Measurements from ENCODE around the gene C4BPA.

The C4BPA gene

GRCh38 chr1:207115269-207115668, 11.2 kb downstream of the C4BPA start:
- no peak for DNase-seq (ENCODE audit: low read depth, low spot score)

- DNase-seq (ENCODE audit: low read depth, low spot score) = no peak
Observed at GRCh38 chr1:207124389-207124788, 20.4 kb downstream of the C4BPA start.

- peak; percentile 24 for DNase-seq (ENCODE audit: low read depth, low spot score)
Observed at GRCh38 chr1:207128336-207128921, 24.4 kb downstream of the C4BPA start.

DNA sequence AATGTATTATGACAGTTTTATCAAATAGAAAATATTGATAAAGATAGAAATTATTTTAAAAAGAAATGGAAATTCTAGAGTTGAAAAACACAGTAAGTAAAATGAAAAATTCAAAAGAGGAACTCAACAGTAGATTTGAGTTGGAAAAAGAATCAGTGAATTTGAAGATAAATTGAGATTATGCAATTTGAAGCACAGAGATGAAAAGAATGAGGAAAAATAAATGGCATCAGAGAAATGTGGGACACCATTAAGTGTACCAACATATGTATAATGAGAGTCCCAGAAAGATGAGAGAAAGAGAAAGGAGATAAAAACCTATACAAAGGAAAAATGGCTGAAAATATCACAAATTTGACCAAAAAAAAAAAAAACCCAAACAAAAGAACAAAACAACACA, 25.0 kb downstream of the C4BPA start:
- no peak for DNase-seq (ENCODE audit: low read depth, low spot score)

DNA sequence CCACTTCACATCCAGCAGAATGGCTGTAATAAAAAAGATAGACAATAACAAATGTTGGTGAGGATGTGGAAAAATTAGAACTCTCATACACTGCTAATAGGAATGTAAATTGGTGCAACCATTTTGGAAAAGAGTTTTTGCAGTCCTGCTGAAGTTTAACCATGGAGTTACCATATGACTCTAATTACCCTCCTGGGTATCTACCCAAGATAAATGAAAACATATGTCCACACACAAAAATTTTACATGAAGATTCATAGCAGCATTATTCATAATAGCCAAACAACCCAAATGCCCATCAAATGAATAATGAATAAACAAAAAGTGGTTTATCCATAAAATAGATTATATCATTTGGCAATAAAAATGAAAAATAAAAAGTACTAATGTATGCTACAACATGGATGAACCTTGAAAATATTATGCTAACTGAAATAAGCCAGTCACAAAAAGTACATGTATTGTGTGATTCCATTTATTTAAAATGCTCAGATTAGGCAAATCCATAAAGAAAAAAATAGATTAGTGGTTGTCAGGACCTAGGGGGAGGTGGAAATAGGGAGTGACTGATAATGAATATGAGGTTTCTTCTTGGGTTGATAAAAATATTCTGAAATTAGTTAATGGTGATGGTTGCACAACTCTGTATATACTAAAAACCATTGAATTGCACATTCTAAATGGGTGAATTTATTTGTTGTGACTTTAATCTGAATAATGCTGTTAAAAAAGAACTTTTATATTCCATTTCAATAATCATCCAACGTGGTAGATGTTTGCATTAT, 26.4 kb downstream of the C4BPA start:
- DNase-seq (ENCODE audit: low read depth, low spot score) = no peak

GRCh38 chr1:207131163-207131562, 27.1 kb downstream of the C4BPA start:
- DNase-seq (ENCODE audit: low read depth, low spot score) = no peak

- DNase-seq (ENCODE audit: low read depth, low spot score) = no peak
Observed at GRCh38 chr1:207134581-207134980, 30.5 kb downstream of the C4BPA start.

GRCh38 chr1:207139616-207140015, 35.6 kb downstream of the C4BPA start:
- DNase-seq (ENCODE audit: low read depth, low spot score) = no peak

GRCh38 chr1:207140536-207140935, 36.5 kb downstream of the C4BPA start:
- no peak for DNase-seq (ENCODE audit: low read depth, low spot score)

GRCh38 chr1:207145401-207146058, 41.5 kb downstream of the C4BPA start:
- DNase-seq (ENCODE audit: low read depth, low spot score) = no peak

GRCh38 chr1:207151920-207152319, 47.9 kb downstream of the C4BPA start:
- DNase-seq (ENCODE audit: low read depth, low spot score) = no peak

GRCh38 chr1:207152792-207153468, 48.9 kb downstream of the C4BPA start:
- no peak for DNase-seq (ENCODE audit: low read depth, low spot score)

DNA sequence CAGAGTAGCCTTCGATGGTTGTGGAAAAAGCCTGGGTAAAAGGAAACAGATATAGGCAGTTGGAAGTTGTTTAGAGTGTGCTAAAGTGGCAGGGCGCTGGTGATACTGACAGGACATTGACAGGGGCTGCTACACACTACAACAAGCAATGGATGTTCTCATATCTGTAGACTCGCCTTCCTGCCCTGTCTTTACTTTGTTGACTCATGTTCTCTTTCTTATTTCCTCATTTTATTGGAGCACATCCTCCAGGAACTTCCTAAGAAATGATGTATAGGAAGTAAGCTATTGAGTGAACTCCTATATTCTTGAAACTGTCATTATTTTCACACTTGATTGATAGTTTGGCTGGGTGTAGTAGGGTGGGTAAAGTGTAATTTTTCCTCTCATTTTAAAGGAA, 51.0 kb downstream of the C4BPA start:
- no peak for DNase-seq (ENCODE audit: low read depth, low spot score)

GRCh38 chr1:207156095-207156494, 52.1 kb downstream of the C4BPA start:
- no peak for DNase-seq (ENCODE audit: low read depth, low spot score)

GRCh38 chr1:207156826-207157225, 52.8 kb downstream of the C4BPA start:
- no peak for DNase-seq (ENCODE audit: low read depth, low spot score)

DNA sequence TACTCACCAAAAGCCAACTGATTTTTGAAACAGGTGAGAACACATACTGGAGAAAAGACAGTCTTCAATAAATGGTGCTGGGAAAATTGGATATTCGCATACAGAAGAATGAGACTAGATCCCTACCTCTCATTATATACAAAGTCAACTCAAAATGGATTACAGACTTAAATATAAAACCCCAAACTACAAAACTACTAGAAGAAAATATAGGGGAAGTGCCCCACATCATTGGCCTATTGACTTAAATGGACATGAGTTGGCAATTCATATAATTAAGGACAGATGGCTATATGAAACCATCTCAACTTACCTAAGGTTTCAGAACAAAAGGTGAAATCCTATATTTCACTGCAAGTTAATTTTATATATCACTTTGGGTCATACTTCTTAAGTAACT, 60.1 kb downstream of the C4BPA start:
- no peak for DNase-seq (ENCODE audit: low read depth, low spot score)

- DNase-seq (ENCODE audit: low read depth, low spot score) = no peak
Observed at GRCh38 chr1:207172321-207172720, 68.3 kb downstream of the C4BPA start.

GRCh38 chr1:207172885-207173284, 68.9 kb downstream of the C4BPA start:
- no peak for DNase-seq (ENCODE audit: low read depth, low spot score)

DNA sequence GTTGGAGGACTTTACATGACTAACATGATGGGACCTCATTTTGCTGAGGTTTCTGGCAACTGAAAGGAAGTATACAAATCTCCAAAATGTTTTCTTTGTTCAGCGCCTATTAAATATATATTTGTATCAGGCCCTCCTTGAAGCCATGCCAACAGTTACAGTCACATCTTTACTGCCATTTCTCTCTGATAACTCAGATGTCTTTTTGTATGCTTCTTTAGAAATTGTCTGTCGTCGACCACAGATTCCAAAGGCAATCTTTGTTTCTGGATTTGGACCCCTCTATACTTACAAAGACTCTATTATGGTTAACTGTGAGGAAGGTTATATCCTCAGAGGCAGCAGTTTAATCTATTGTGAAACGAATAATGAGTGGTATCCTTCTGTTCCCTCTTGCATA, 69.4 kb downstream of the C4BPA start:
- no peak for DNase-seq (ENCODE audit: low read depth, low spot score)

- no peak for DNase-seq (ENCODE audit: low read depth, low spot score)
Observed at GRCh38 chr1:207174913-207175312, 70.9 kb downstream of the C4BPA start.

DNA sequence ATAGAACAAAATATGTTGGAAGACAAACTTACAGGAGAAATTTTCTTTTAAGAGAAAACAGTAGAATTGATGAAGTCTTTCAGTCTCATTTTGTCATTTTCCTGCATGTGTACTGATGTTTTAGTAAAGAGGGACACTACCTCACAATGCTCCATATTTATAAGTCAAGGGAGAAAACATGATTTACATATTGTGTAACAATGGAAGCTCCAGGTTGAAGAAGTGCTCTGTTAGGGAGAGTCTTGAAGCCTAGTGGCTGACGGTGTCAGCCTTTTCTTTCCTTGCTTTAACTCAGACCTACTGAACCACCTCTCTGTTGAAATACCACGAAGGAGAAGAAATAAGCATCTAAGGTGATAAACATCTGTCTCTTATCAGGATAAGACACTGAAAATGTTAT, 75.0 kb downstream of the C4BPA start:
- DNase-seq (ENCODE audit: low read depth, low spot score) = no peak

DNA sequence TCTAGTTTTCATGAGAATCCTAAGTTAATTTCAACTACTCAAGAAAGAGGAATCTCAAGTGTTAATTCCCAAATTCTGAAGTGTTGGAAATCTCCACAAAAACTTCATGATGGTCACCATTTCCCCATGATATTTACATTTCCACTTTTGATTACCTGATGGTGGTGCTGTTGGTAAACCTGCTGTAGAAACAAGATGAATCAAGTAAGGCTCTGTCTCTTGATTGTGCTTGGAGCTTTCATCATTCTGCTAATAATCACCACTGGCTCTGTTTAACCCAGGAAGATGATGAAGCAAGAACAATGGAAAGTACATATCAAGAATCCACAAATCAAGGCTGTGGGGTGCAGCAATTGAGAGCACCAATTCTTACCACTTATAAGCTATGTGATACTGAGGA, 77.8 kb downstream of the C4BPA start:
- DNase-seq (ENCODE audit: low read depth, low spot score) = no peak
